ENCODE results near the gene KLF3.

DNA sequence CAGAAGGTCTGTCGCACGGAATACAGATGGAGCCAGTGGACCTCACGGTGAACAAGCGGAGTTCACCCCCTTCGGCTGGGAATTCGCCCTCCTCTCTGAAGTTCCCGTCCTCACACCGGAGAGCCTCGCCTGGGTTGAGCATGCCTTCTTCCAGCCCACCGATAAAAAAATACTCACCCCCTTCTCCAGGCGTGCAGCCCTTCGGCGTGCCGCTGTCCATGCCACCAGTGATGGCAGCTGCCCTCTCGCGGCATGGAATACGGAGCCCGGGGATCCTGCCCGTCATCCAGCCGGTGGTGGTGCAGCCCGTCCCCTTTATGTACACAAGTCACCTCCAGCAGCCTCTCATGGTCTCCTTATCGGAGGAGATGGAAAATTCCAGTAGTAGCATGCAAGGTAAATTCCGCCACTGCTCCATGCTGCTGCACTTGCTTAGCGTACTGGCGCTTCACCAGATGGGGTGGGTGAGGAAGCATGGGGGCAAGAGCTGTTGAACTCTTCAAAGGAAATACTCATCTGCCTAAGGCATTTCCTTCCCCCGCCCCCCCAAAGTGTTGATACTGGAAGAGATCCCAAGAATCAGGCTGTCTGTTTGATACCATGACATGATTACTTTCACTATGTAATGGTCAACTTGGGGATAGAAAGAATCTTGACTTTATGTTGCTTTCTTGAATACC, 24.8 kb downstream of the KLF3 start:
- TF ChIP-seq, protein P1, sequence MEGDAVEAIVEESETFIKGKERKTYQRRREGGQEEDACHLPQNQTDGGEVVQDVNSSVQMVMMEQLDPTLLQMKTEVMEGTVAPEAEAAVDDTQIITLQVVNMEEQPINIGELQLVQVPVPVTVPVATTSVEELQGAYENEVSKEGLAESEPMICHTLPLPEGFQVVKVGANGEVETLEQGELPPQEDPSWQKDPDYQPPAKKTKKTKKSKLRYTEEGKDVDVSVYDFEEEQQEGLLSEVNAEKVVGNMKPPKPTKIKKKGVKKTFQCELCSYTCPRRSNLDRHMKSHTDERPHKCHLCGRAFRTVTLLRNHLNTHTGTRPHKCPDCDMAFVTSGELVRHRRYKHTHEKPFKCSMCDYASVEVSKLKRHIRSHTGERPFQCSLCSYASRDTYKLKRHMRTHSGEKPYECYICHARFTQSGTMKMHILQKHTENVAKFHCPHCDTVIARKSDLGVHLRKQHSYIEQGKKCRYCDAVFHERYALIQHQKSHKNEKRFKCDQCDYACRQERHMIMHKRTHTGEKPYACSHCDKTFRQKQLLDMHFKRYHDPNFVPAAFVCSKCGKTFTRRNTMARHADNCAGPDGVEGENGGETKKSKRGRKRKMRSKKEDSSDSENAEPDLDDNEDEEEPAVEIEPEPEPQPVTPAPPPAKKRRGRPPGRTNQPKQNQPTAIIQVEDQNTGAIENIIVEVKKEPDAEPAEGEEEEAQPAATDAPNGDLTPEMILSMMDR (IDR thresholded peaks at IDR 0.05) = no peak
- no peak for TF ChIP-seq POLR2AphosphoS5 (IDR thresholded peaks at IDR 0.05; ENCODE audit: low read depth, low read length)
- no peak for TF ChIP-seq TCF7L2 (IDR thresholded peaks at IDR 0.05; ENCODE audit: low read depth, low read length)
- no peak for TF ChIP-seq SIN3A (IDR thresholded peaks at IDR 0.05; ENCODE audit: borderline replicate concordance, insufficient read depth, low read depth, low read length)
- TF ChIP-seq, protein P2, sequence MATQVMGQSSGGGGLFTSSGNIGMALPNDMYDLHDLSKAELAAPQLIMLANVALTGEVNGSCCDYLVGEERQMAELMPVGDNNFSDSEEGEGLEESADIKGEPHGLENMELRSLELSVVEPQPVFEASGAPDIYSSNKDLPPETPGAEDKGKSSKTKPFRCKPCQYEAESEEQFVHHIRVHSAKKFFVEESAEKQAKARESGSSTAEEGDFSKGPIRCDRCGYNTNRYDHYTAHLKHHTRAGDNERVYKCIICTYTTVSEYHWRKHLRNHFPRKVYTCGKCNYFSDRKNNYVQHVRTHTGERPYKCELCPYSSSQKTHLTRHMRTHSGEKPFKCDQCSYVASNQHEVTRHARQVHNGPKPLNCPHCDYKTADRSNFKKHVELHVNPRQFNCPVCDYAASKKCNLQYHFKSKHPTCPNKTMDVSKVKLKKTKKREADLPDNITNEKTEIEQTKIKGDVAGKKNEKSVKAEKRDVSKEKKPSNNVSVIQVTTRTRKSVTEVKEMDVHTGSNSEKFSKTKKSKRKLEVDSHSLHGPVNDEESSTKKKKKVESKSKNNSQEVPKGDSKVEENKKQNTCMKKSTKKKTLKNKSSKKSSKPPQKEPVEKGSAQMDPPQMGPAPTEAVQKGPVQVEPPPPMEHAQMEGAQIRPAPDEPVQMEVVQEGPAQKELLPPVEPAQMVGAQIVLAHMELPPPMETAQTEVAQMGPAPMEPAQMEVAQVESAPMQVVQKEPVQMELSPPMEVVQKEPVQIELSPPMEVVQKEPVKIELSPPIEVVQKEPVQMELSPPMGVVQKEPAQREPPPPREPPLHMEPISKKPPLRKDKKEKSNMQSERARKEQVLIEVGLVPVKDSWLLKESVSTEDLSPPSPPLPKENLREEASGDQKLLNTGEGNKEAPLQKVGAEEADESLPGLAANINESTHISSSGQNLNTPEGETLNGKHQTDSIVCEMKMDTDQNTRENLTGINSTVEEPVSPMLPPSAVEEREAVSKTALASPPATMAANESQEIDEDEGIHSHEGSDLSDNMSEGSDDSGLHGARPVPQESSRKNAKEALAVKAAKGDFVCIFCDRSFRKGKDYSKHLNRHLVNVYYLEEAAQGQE (IDR thresholded peaks at IDR 0.05; ENCODE audit: insufficient read depth in 1 of 2, low read depth in 2 of 2, low read length in 1 of 2) = no peak
